Calu3 (cell line): ENCODE measurements around the gene TNNI3K. TPM values are rescaled to one million over a fixed set of nuclear protein-coding genes. Genes with fewer than 3 reads are reported as not detected.

ENCODE experiments used
- BruUV-seq: library from RNA; stranded (reverse); fragments of 400-500 nt; replicated peaks from 2 replicates; lab custom pipeline; 2021; lab: Mats Ljungman, UMichigan
- CTCF ChIA-PET: fragments of 300-600 bp; sonication (Branson Sonifier 250); formaldehyde crosslinking; loops from one replicate; lab custom pipeline; 2022; ENCODE audit warnings: antibody characterized with exemption; lab: Charles Lee
- DNase-seq: peaks from one replicate; pipeline ENCODE4 v3.0.0; 2022
- H3K27ac Mint-ChIP-seq: one replicate; pipeline ENCODE4 v1.8.0; 2022; ENCODE audit warnings: mixed read lengths; ENCODE audit not compliant: unreplicated experiment
- H3K27me3 Mint-ChIP-seq: one replicate; pipeline ENCODE4 v1.8.0; 2022; ENCODE audit warnings: mixed read lengths; ENCODE audit not compliant: unreplicated experiment
- H3K36me3 Mint-ChIP-seq: one replicate; pipeline ENCODE4 v1.8.0; 2022; ENCODE audit warnings: mild to moderate bottlenecking, moderate library complexity, mixed read lengths; ENCODE audit not compliant: insufficient read depth, unreplicated experiment
- H3K4me1 Mint-ChIP-seq: one replicate; pipeline ENCODE4 v1.8.0; 2022; ENCODE audit warnings: mild to moderate bottlenecking, low read depth, mixed read lengths; ENCODE audit not compliant: unreplicated experiment
- H3K4me3 Mint-ChIP-seq: one replicate; pipeline ENCODE4 v1.8.0; 2022; ENCODE audit warnings: mild to moderate bottlenecking, low read depth, moderate library complexity, mixed read lengths; ENCODE audit not compliant: unreplicated experiment
- H3K9me3 Mint-ChIP-seq: one replicate; pipeline ENCODE4 v1.8.0; 2022; ENCODE audit warnings: low read depth, mixed read lengths; ENCODE audit not compliant: unreplicated experiment
- CTCF ChIP-seq: fragments of 200-600 bp; IDR thresholded peaks from one replicate; pipeline ENCODE4 v1.8.0; 2022; ENCODE audit warnings: antibody characterized with exemption; ENCODE audit not compliant: unreplicated experiment
- intact Hi-C: fragments of 100-400 bp; cut with micrococcal nuclease; formaldehyde crosslinking; loops from one replicate; pipeline ENCODE4 v1.10.0; 2022; ENCODE audit not compliant: unreplicated experiment
- total RNA-seq: library from RNA; stranded (reverse); gene quantifications from 2 replicates; pipeline ENCODE4 v1.2.3, GENCODE V29; 2022

TNNI3K gene
- total RNA-seq, 1 experiment from 2014 or later, result not detected

- Mint-ChIP-seq H3K4me1 (no peaks in the 10 kb centered on the region), H3K9me3 (peaks cover 17% of the 10 kb centered on the region), H3K27me3 (no peaks in the 10 kb centered on the region), H3K4me3 (no peak overlapping the region), H3K27ac (no peak overlapping the region), H3K36me3 (no peaks in the 10 kb centered on the region)
- TF ChIP-seq CTCF, result no peak
- CTCF ChIA-PET, result no interaction called here
- DNase-seq, result no peak
- no TSS peak for BruUV-seq
- intact Hi-C loops, result no loop called here
Observed at GRCh38 chr1:74395571-74395970, 160.4 kb downstream of the TNNI3K start.

- TF ChIP-seq CTCF, result no peak
- H3K9me3 Mint-ChIP-seq, result peaks cover 13% of the 10 kb centered on the region
- intact Hi-C loops, result no loop called here
- H3K27me3 Mint-ChIP-seq, result no peaks in the 10 kb centered on the region
- CTCF ChIA-PET, result no interaction called here
- H3K4me3 Mint-ChIP-seq, result no peak overlapping the region
- H3K36me3 Mint-ChIP-seq, result no peaks in the 10 kb centered on the region
- H3K27ac Mint-ChIP-seq, result no peak overlapping the region
- H3K4me1 Mint-ChIP-seq, result no peaks in the 10 kb centered on the region
- BruUV-seq, result no TSS peak
- no peak for DNase-seq
Observed at GRCh38 chr1:74396462-74396861, 161.3 kb downstream of the TNNI3K start.

DNA sequence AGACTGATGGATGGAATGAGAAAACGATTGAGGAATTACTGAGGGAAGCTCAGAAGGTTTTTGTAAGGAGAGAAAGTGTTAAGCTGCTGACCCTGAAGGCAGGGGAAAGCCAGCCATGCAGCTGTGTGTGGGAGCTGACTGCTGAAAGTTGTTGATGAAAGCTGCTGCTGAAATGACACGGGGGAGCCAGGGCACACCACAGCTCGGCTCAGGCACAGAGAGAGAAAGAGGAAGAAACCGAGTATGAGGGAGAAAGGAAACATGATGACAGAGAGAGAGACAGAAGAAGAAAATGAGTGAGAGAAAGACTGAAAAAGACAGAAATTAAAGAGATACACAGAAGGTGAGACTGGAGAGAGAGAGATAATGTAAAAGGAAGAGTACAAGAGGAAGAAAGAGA lies 161.7 kb downstream of the TNNI3K start:
- Mint-ChIP-seq H3K27ac (no peak overlapping the region), H3K4me1 (no peaks in the 10 kb centered on the region), H3K4me3 (no peak overlapping the region), H3K27me3 (no peaks in the 10 kb centered on the region), H3K36me3 (no peaks in the 10 kb centered on the region), H3K9me3 (peaks cover 10% of the 10 kb centered on the region)
- intact Hi-C loops, result no loop called here
- CTCF ChIA-PET, result no interaction called here
- TF ChIP-seq CTCF, result no peak
- no TSS peak for BruUV-seq
- DNase-seq, result no peak

GRCh38 chr1:74399249-74399648 lies 164.1 kb downstream of the TNNI3K start:
- Mint-ChIP-seq H3K27me3 (no peaks in the 10 kb centered on the region), H3K9me3 (peaks cover 12% of the 10 kb centered on the region), H3K4me3 (no peak overlapping the region), H3K27ac (no peak overlapping the region), H3K4me1 (no peaks in the 10 kb centered on the region), H3K36me3 (no peaks in the 10 kb centered on the region)
- CTCF ChIA-PET, result no interaction called here
- DNase-seq, result no peak
- intact Hi-C loops, result no loop called here
- BruUV-seq, result no TSS peak
- no peak for TF ChIP-seq CTCF
